ENCODE results near the gene MSX2.

DNA sequence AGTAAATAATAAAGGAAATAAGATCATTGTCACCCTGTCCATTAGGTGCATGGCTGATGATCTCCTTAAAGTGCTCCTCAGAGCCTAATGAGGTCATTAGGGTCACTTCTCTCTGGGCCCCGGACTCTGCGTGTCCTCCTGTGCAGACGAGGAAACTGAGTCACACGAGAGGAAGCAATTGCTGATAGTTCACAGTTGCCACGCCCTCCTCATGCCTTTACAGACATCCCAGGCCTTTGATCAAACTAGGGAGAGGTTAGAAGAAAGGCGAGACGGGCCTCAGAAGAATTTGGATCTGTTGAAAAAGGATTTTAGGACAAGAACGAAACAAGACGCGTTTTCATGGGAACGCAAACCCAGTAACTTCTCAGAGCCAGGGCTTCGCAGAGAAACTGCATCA, 32.0 kb upstream of the MSX2 start:
- TF ChIP-seq CTCF (IDR thresholded peaks at IDR 0.05) (no peak), POLR2A (IDR thresholded peaks at IDR 0.05) (no peak)

Data from tibial nerve (tissue), 3 donors.